ENCODE measurements around the gene DRAXIN.
"Not testable (repeated sequence)": the region's sequence is repeated elsewhere in the genome, so short reads cannot be mapped to it uniquely, and the experiment has no call there.

The DRAXIN gene, protein sequence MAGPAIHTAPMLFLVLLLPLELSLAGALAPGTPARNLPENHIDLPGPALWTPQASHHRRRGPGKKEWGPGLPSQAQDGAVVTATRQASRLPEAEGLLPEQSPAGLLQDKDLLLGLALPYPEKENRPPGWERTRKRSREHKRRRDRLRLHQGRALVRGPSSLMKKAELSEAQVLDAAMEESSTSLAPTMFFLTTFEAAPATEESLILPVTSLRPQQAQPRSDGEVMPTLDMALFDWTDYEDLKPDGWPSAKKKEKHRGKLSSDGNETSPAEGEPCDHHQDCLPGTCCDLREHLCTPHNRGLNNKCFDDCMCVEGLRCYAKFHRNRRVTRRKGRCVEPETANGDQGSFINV

DNA sequence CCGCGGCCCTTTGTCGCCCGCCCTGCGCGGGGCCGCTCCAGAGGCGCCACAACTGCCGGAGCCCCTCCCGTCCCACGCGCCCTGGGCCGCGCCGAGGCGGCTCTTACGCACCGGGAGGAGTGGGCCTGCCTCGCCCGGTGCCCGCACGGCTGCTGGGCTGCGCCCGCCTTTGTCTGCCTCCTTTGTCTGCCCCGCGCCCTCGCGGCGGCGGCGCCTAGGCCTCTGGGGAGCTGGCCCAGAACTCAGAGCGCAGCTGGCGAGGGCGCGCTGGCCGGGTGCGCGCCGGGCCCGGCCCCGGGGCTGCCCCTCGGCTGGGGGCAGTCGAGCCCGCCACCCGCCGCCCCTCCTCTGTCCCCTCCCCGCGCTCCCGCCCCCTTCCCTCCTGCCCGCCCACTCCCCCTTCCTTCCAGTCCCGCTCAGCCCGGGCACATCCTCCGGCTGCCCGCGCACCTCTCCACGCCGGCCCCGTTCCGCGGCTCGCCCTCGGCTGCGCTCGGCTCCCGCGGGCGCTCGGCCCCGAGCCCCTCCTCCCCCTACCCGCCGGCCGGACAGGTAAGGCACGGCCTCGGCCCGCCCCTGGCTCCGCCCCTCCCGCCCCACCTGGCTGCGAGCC, at the start of gene DRAXIN:
DRAXIN (plus strand) TSS at position 409 of the 613 bp plus-strand sequence. CDS start 14,549 bp downstream, outside the sequence.
- H3K9ac ChIP-seq (ENCODE audit: low read length) = no peak within 1 kb of the TSS
- no peaks in the 10 kb centered on the region for H4K20me1 ChIP-seq (ENCODE audit: insufficient read depth, low read length)
- H3K27me3 ChIP-seq (ENCODE audit: low read depth, low read length) = no peaks in the 10 kb centered on the region
- TF ChIP-seq, protein P1, sequence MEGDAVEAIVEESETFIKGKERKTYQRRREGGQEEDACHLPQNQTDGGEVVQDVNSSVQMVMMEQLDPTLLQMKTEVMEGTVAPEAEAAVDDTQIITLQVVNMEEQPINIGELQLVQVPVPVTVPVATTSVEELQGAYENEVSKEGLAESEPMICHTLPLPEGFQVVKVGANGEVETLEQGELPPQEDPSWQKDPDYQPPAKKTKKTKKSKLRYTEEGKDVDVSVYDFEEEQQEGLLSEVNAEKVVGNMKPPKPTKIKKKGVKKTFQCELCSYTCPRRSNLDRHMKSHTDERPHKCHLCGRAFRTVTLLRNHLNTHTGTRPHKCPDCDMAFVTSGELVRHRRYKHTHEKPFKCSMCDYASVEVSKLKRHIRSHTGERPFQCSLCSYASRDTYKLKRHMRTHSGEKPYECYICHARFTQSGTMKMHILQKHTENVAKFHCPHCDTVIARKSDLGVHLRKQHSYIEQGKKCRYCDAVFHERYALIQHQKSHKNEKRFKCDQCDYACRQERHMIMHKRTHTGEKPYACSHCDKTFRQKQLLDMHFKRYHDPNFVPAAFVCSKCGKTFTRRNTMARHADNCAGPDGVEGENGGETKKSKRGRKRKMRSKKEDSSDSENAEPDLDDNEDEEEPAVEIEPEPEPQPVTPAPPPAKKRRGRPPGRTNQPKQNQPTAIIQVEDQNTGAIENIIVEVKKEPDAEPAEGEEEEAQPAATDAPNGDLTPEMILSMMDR (IDR thresholded peaks at IDR 0.05; ENCODE audit: low read depth, low read length) = no peak
- no peak for TF ChIP-seq EZH2phosphoT487 (IDR thresholded peaks at IDR 0.05; ENCODE audit: low read depth)
- no peak within 1 kb of the TSS for H2AFZ ChIP-seq (ENCODE audit: low read depth, low read length)
- no peak within 1 kb of the TSS for H3K4me3 ChIP-seq (ENCODE audit: low read length)
- H3K4me2 ChIP-seq (ENCODE audit: low read length) = no peak within 1 kb of the TSS
- H3K4me1 ChIP-seq (ENCODE audit: low read length) = no peaks in the 10 kb centered on the region
- H3K79me2 ChIP-seq (ENCODE audit: low read length) = no peaks in the 10 kb centered on the region
- no peaks in the 10 kb centered on the region for H3K9me3 ChIP-seq (ENCODE audit: insufficient read depth, low read length)
- H3K27ac ChIP-seq (ENCODE audit: low read length) = no peak within 1 kb of the TSS
- no peaks in the 10 kb centered on the region for H3K36me3 ChIP-seq (replicated peaks; ENCODE audit: low read depth, low read length)

DNA sequence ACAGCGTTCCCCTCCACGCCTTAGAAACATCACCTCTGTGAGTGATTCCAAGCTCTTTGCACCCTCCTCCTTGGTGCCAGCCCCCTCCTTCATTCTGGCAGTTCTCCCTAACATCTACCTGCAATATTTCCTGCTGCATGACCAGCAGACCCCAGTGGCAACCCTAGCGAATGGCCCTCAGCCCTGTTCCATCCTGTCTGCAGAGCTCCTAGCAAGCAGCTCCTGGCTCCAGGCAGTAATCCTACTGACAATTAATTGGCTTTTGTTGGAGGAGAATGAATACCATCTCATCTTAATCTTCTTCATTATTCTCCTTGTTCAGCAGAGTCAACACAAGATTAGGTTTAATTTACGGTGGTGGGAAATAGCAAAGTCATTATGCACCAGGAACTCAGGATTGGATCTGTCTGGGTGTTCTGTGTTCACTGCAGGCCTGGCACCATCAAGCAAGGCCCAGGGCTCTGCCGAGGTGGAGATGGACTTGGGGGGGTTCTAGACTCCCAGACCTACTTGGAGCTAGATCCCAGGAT, 49.7 kb upstream of the DRAXIN start:
- no peaks in the 10 kb centered on the region for H3K9me3 ChIP-seq (ENCODE audit: insufficient read depth, low read length)
- H2AFZ ChIP-seq (ENCODE audit: low read depth, low read length) = no peak overlapping the region

DNA sequence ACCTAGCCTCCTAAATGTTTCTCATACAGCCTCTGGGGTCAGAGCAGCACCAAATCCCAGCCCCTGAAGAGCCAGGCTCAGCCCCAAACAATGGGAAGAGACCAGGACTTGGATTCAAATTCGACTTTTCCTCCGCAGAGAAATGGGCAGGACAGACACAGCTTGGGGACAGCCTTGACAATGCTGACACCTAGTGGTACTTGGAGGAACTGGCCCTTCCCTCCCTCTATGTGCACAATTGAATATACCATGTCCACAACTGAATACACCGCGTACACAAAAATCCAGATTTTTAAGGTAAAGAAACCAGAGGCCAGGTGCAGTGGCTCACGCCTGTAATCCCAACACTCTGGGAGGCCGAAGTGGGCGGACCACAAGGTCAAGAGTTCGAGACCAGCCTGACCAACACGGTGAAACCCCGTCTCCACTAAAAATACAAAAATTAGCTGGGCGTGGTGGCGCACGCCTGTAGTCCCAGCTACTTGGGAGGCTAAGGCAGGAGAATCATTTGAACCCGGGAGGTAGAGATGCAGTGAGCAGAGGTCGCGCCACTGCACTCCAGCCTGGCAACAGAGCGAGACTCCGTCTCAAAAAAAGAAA, 49.0 kb upstream of the DRAXIN start:
- not testable (repeated sequence) for H2AFZ ChIP-seq (ENCODE audit: low read depth, low read length); H4K20me1 ChIP-seq (ENCODE audit: insufficient read depth, low read length); H3K4me3 ChIP-seq (ENCODE audit: low read length); H3K9me3 ChIP-seq (ENCODE audit: insufficient read depth, low read length); H3K79me2 ChIP-seq (ENCODE audit: low read length); H3K27ac ChIP-seq (ENCODE audit: low read length); H3K9ac ChIP-seq (ENCODE audit: low read length); H3K27me3 ChIP-seq (ENCODE audit: low read depth, low read length); H3K4me2 ChIP-seq (ENCODE audit: low read length); H3K4me1 ChIP-seq (ENCODE audit: low read length); H3K36me3 ChIP-seq (replicated peaks; ENCODE audit: low read depth, low read length)
- TF ChIP-seq, protein P1 (IDR thresholded peaks at IDR 0.05; ENCODE audit: low read depth, low read length) = peak; percentile 74

More for the DNA sequence above, 49.7 kb upstream of the DRAXIN start:
- no peak for TF ChIP-seq EZH2phosphoT487 (IDR thresholded peaks at IDR 0.05; ENCODE audit: low read depth)
- TF ChIP-seq, protein P1 (IDR thresholded peaks at IDR 0.05; ENCODE audit: low read depth, low read length) = no peak
- no peaks in the 10 kb centered on the region for H3K4me1 ChIP-seq (ENCODE audit: low read length)
- no peak overlapping the region for H3K9ac ChIP-seq (ENCODE audit: low read length)
- H3K4me3 ChIP-seq (ENCODE audit: low read length) = no peak overlapping the region
- no peak overlapping the region for H3K4me2 ChIP-seq (ENCODE audit: low read length)
- H3K79me2 ChIP-seq (ENCODE audit: low read length) = no peaks in the 10 kb centered on the region
- no peak overlapping the region for H3K27ac ChIP-seq (ENCODE audit: low read length)
- no peaks in the 10 kb centered on the region for H3K27me3 ChIP-seq (ENCODE audit: low read depth, low read length)
- H4K20me1 ChIP-seq (ENCODE audit: insufficient read depth, low read length) = peaks cover 2% of the 10 kb centered on the region; the same call in 1 of the 2 replicates
- H3K36me3 ChIP-seq (replicated peaks; ENCODE audit: low read depth, low read length) = no peaks in the 10 kb centered on the region

DNA sequence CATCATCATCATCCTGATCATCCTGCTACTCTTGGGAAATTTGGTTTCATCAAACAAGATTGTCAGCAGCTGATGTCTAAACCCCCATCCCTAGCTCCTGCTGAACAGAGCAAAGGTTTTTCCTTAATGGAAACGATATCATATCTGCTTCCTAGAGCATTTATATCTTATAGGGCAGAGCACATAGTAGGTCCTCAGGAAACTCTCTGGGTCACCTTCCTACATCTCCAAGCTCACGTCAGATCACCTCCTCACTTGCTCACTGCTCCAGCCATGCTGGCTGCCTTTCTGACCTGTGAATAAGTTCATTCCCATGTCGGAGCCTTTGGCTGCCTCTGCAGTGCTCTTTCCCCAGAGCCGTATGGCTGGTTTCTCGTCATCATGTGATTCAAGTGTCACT, 47.7 kb upstream of the DRAXIN start:
- Histone ChIP-seq H3K4me1 (ENCODE audit: low read length) (no peaks in the 10 kb centered on the region), H3K4me3 (ENCODE audit: low read length) (no peak overlapping the region), H3K36me3 (replicated peaks; ENCODE audit: low read depth, low read length) (no peaks in the 10 kb centered on the region), H3K9ac (ENCODE audit: low read length) (no peak overlapping the region), H3K4me2 (ENCODE audit: low read length) (no peak overlapping the region), H3K79me2 (ENCODE audit: low read length) (no peaks in the 10 kb centered on the region), H3K27me3 (ENCODE audit: low read depth, low read length) (no peaks in the 10 kb centered on the region), H3K9me3 (ENCODE audit: insufficient read depth, low read length) (no peaks in the 10 kb centered on the region), H3K27ac (ENCODE audit: low read length) (no peak overlapping the region), H2AFZ (ENCODE audit: low read depth, low read length) (no peak overlapping the region), H4K20me1 (ENCODE audit: insufficient read depth, low read length) (peaks cover 2% of the 10 kb centered on the region; the same call in 1 of the 2 replicates)
- TF ChIP-seq, protein P1 (IDR thresholded peaks at IDR 0.05; ENCODE audit: low read depth, low read length) = no peak
